Fibroblast of lung (primary cell): ENCODE results near the gene CASKIN1. TPM values are rescaled to one million over a fixed set of nuclear protein-coding genes. Genes with fewer than 3 reads are reported as not detected.

Source experiments
- DNase-seq, 2 donors: peaks; one replicate each; pipeline versions ENCODE4 v3.0.0 to v3.0.0-alpha.2; 2010; ENCODE audit warnings: low read depth in 2 of 2
- H2AFZ ChIP-seq: 2 replicates; pipeline ENCODE4 v1.5.1; 2012; ENCODE audit warnings: low read length, control low read depth, inconsistent platforms
- H3K27ac ChIP-seq: 2 replicates; pipeline ENCODE4 v1.5.1; 2011; ENCODE audit warnings: low read length, control low read depth; ENCODE audit not compliant: insufficient read depth
- H3K27me3 ChIP-seq: 2 replicates; pipeline ENCODE4 v1.5.1; 2011; ENCODE audit warnings: mild to moderate bottlenecking, low read length; ENCODE audit not compliant: control insufficient read depth, insufficient read depth
- H3K36me3 ChIP-seq: 2 replicates; pipeline ENCODE4 v1.5.1; 2011; ENCODE audit warnings: low read length; ENCODE audit not compliant: control insufficient read depth, insufficient read depth
- H3K4me1 ChIP-seq: 2 replicates; pipeline ENCODE4 v1.5.1; 2011; ENCODE audit warnings: low read length; ENCODE audit not compliant: control insufficient read depth, insufficient read depth; ENCODE audit errors: extremely low read depth
- H3K4me2 ChIP-seq: 2 replicates; pipeline ENCODE4 v1.5.1; 2011; ENCODE audit warnings: low read length, control low read depth; ENCODE audit not compliant: insufficient read depth; ENCODE audit errors: extremely low read depth
- H3K4me3 ChIP-seq, 4 experiments: fragments of 200-600 bp in 1 of 4; sonication (generic) in 1 of 4; replicated peaks in 1 of 4; 2 replicates each; pipeline ENCODE4 v1.5.1; 2011 to 2016; ENCODE audit warnings: low read length in 4 of 4, low read depth in 3 of 4, mild to moderate bottlenecking in 3 of 4, control low read depth in 2 of 4, inconsistent platforms in 1 of 4, mixed read lengths in 1 of 4; ENCODE audit not compliant: insufficient read depth in 1 of 4; ENCODE audit errors: control extremely low read depth in 1 of 4
- H3K79me2 ChIP-seq: 2 replicates; pipeline ENCODE4 v1.5.1; 2012; ENCODE audit warnings: mild to moderate bottlenecking, low read length, inconsistent platforms; ENCODE audit not compliant: control insufficient read depth, insufficient read depth
- H3K9ac ChIP-seq: 2 replicates; pipeline ENCODE4 v1.5.1; 2011; ENCODE audit warnings: mild to moderate bottlenecking, low read length, control low read depth; ENCODE audit not compliant: insufficient read depth
- H3K9me3 ChIP-seq: 2 replicates; pipeline ENCODE4 v1.5.1; 2012; ENCODE audit warnings: low read depth, low read length; ENCODE audit not compliant: control insufficient read depth, insufficient read depth
- H4K20me1 ChIP-seq: 2 replicates; pipeline ENCODE4 v1.5.1; 2011; ENCODE audit warnings: low read length; ENCODE audit not compliant: control insufficient read depth, insufficient read depth; ENCODE audit errors: extremely low read depth
- CTCF ChIP-seq, 2 donors: IDR thresholded peaks in 1 of 2; conservative IDR thresholded peaks in 1 of 2; 1 replicate in 1 of 2; 2 replicates in 1 of 2; pipeline ENCODE4 v1.5.1; 2011 to 2012; ENCODE audit warnings: low read length in 2 of 2, control low read depth in 1 of 2, inconsistent platforms in 1 of 2, low read depth in 1 of 2, mild to moderate bottlenecking in 1 of 2
- EZH2 ChIP-seq: IDR thresholded peaks from 2 replicates; pipeline ENCODE4 v1.5.1; 2012; ENCODE audit warnings: low read length, control low read depth, mild to moderate bottlenecking; ENCODE audit errors: missing control alignments
- polyA plus RNA-seq, 2 donors: library from polyadenylated mRNA; depleted of rRNA in 1 of 2; stranded (reverse) in 1 of 2; unstranded in 1 of 2; fragments of >200 nt; gene quantifications; 2 replicates each; pipeline ENCODE4 v1.2.1, GENCODE V29; 2011 to 2012; ENCODE audit warnings: missing spikeins in 1 of 2
- total RNA-seq: library from RNA; depleted of rRNA; stranded (reverse); fragments of >200 nt; gene quantifications from 2 replicates; pipeline ENCODE4 v1.2.1, GENCODE V29; 2014

The CASKIN1 gene
- total and polyA plus RNA-seq, 2 donors (not counting 1 experiment from before 2014, with no cell fraction given), result 0.01 to 0.17 TPM

DNA sequence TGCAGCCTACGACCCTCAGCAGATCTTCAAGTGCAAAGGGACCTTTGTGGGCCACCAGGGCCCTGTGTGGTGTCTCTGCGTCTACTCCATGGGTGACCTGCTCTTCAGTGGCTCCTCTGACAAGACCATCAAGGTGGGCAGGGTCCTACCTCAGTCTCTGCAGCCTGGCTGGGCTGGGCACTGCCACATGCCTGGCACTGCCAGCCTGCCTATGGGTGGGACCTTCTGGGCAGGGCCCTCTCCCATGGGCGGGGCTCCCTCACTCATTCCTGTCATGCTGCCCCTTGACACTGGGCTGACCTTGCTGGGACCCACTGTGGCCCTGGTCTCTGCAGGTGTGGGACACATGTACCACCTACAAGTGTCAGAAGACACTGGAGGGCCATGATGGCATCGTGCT is 22.5 kb downstream of the CASKIN1 start:
- Histone ChIP-seq H4K20me1 (no peaks in the 10 kb centered on the region), H3K9ac (no peak overlapping the region), H3K4me2 (no peak overlapping the region), H3K36me3 (peaks cover 48% of the 10 kb centered on the region), H3K4me3 (no peak overlapping the region), H3K27me3 (no peaks in the 10 kb centered on the region), H3K9me3 (no peaks in the 10 kb centered on the region), H2AFZ (no peak overlapping the region), H3K4me1 (no peaks in the 10 kb centered on the region), H3K27ac (no peak overlapping the region), H3K79me2 (no peaks in the 10 kb centered on the region)
- DNase-seq, result no peak
- TF ChIP-seq CTCF (conservative IDR thresholded peaks at IDR 0.05 in 1 of 2, IDR thresholded peaks at IDR 0.05 in 1 of 2; ENCODE audit: low read depth in 1 of 2, low read length in 2 of 2) (no peak), EZH2 (no peak)

- H3K9me3 ChIP-seq, result no peaks in the 10 kb centered on the region
- no peak overlapping the region for H3K27ac ChIP-seq
- no peaks in the 10 kb centered on the region for H3K27me3 ChIP-seq
- TF ChIP-seq CTCF (conservative IDR thresholded peaks at IDR 0.05 in 1 of 2, IDR thresholded peaks at IDR 0.05 in 1 of 2; ENCODE audit: low read depth in 1 of 2, low read length in 2 of 2) (no peak), EZH2 (no peak)
- no peaks in the 10 kb centered on the region for H4K20me1 ChIP-seq
- no peak for DNase-seq
- no peak overlapping the region for H3K4me2 ChIP-seq
- H2AFZ ChIP-seq, result no peak overlapping the region
- H3K4me3 ChIP-seq, result no peak overlapping the region
- H3K4me1 ChIP-seq, result no peaks in the 10 kb centered on the region
- H3K9ac ChIP-seq, result no peak overlapping the region
- H3K79me2 ChIP-seq, result no peaks in the 10 kb centered on the region
- peaks cover 48% of the 10 kb centered on the region for H3K36me3 ChIP-seq
These were observed 23.0 kb downstream of the CASKIN1 start for GRCh38 chr16:2173366-2173765.

DNA sequence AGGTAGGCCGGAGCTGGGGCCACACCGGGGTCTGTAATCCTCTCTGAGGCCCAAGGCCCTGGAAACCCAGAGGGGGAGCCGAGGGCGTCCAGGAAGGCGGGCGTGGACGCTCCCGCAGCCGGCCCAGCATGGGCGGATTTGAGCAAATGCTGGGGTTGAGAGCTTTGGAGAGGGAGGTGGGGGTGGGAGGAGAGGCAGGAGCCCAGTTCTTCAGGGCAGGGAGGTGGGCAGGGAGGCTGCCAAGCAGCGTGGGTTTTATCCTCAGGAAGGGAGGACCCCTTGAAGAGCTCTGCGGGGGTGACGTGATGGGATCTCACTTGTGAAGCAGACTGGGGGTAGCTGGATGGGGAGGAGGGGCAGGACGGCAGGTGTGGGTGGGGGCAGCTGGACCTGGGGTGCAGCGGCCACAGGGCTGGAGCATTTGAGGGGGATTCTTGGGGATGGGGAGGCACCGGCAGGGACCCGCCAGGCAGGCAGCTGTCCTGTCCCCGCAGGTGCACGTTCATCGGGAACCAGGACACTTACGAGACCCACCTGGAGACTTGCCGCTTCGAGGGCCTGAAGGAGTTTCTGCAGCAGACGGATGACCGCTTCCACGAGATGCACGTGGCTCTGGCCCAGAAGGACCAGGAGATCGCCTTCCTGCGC is 23.6 kb downstream of the CASKIN1 start:
- DNase-seq, result no peak
- Histone ChIP-seq H3K4me3 (no peak overlapping the region), H3K27me3 (no peaks in the 10 kb centered on the region), H3K4me2 (no peak overlapping the region), H3K36me3 (peaks cover 48% of the 10 kb centered on the region), H2AFZ (no peak overlapping the region), H3K9me3 (no peaks in the 10 kb centered on the region), H3K9ac (no peak overlapping the region), H3K27ac (no peak overlapping the region), H4K20me1 (no peaks in the 10 kb centered on the region), H3K79me2 (no peaks in the 10 kb centered on the region), H3K4me1 (no peaks in the 10 kb centered on the region)
- no peak for TF ChIP-seq CTCF (conservative IDR thresholded peaks at IDR 0.05 in 1 of 2, IDR thresholded peaks at IDR 0.05 in 1 of 2; ENCODE audit: low read depth in 1 of 2, low read length in 2 of 2)
- no peak for TF ChIP-seq EZH2
